Sigmoid colon (tissue), 7 donors: ENCODE measurements around the gene CATSPERD. TPM values are rescaled to one million over a fixed set of nuclear protein-coding genes. Genes with fewer than 3 reads are reported as not detected.

Experiments
- DNase-seq: peaks from one replicate; pipeline ENCODE4 v3.0.0-alpha.2; 2019
- H3K27ac ChIP-seq, 4 donors: fragments of 200-600 bp; sonication (generic); one replicate each; pipeline ENCODE4 v1.5.1; 2016 to 2019; ENCODE audit warnings: mild to moderate bottlenecking in 1 of 4
- H3K27me3 ChIP-seq, 3 donors: fragments of 200-600 bp; sonication (generic); one replicate each; pipeline ENCODE4 v1.5.1; 2019; ENCODE audit warnings: mild to moderate bottlenecking in 1 of 3
- H3K36me3 ChIP-seq, 4 donors: fragments of 200-600 bp; sonication (generic); one replicate each; pipeline ENCODE4 v1.5.1; 2016 to 2019
- H3K4me1 ChIP-seq, 4 donors: fragments of 200-600 bp; sonication (generic); one replicate each; pipeline ENCODE4 v1.5.1; 2017 to 2019
- H3K4me3 ChIP-seq, 4 donors: fragments of 200-600 bp; sonication (generic); one replicate each; pipeline ENCODE4 v1.5.1; 2017 to 2019; ENCODE audit warnings: mild to moderate bottlenecking in 2 of 4, moderate library complexity in 1 of 4
- H3K9me3 ChIP-seq, 4 donors: fragments of 200-600 bp in 3 of 4; sonication (generic) in 3 of 4; one replicate each; pipeline versions ENCODE4 v1.5.1 to v1.6.1; 2013 to 2019
- CTCF ChIP-seq, 4 experiments: fragments of 450-650 bp in 3 of 4; fragments of 200-600 bp in 1 of 4; IDR thresholded peaks; one replicate each; pipeline ENCODE4 v1.5.1; 2016 to 2019; ENCODE audit warnings: antibody characterized with exemption in 4 of 4, mild to moderate bottlenecking in 3 of 4, moderate library complexity in 2 of 4
- EP300 ChIP-seq, 4 donors: sonication (generic); formaldehyde crosslinking; IDR thresholded peaks; one replicate each; pipeline ENCODE4 v1.6.1; 2017; ENCODE audit warnings: antibody characterized with exemption in 4 of 4
- POLR2A ChIP-seq, 2 donors: fragments of 450-650 bp; IDR thresholded peaks; one replicate each; pipeline ENCODE4 v1.6.1; 2016; ENCODE audit warnings: antibody characterized with exemption in 2 of 2, mild to moderate bottlenecking in 2 of 2, moderate library complexity in 2 of 2
- POLR2AphosphoS5 ChIP-seq, 4 donors: sonication (generic); formaldehyde crosslinking; IDR thresholded peaks; one replicate each; pipeline ENCODE4 v1.6.1; 2017; ENCODE audit warnings: antibody characterized with exemption in 4 of 4
- WGBS, 2 donors: extraction: QIAGEN DNeasy Blood & Tissue Kit; methylation state at CpG; one replicate each; pipeline ENCODE4 v1.1.7; 2013; 5-methylcytosine and 5-hydroxymethylcytosine counted together
- intact Hi-C: fragments of 100-400 bp; cut with DNase I; formaldehyde crosslinking; loops from one replicate; pipeline ENCODE4 v1.15.1; 2023
- polyA plus RNA-seq, 3 donors: library from polyadenylated mRNA; stranded (reverse); fragments of 200-250 nt; gene quantifications; one replicate each; pipeline ENCODE4 v1.2.3, GENCODE V29; 2013
- total RNA-seq, 4 donors: library from RNA; depleted of rRNA; stranded (reverse); fragments of >200 nt; gene quantifications; one replicate each; pipeline ENCODE4 v1.1.0, GENCODE V29; 2016
- donor health status: healthy with polysubstance abuse.
- donor health status: Bipolar disorder and iron deficiency.
- donor health status: healthy.

CATSPERD gene
- total and polyA plus RNA-seq, 7 donors: not detected

- DNase-seq: no peak
- Histone ChIP-seq H3K9me3 (no peaks in the 10 kb centered on the region), H3K4me1 (peaks cover 0 to 26% (median 22%) of the 10 kb centered on the region in 4 donors), H3K27me3 (peaks cover 0 to 15% (median 9%) of the 10 kb centered on the region in 3 donors), H3K27ac (no peak overlapping the region), H3K4me3 (no peak overlapping the region), H3K36me3 (no peaks in the 10 kb centered on the region)
- TF ChIP-seq POLR2AphosphoS5 (IDR thresholded peaks at IDR 0.05): no peak
- TF ChIP-seq POLR2A (IDR thresholded peaks at IDR 0.05): no peak
- TF ChIP-seq CTCF (IDR thresholded peaks at IDR 0.05): no peak
- TF ChIP-seq EP300 (IDR thresholded peaks at IDR 0.05): no peak
- WGBS, 2 donors: 84 to 90% methylated on average over 21 of the region's 21 CpGs
- intact Hi-C loops: loop anchor here (10.0 kb wide), 1 partner anchor 317 kb away; no protein-coding TSS in a partner anchor
Observed at GRCh38 chr19:5808120-5808816, 87.8 kb downstream of the CATSPERD start.

GRCh38 chr19:5809053-5809452 lies 88.6 kb downstream of the CATSPERD start:
- DNase-seq: no peak
- Histone ChIP-seq H3K36me3 (no peaks in the 10 kb centered on the region), H3K4me1 (peaks cover 0 to 19% (median 16%) of the 10 kb centered on the region in 4 donors), H3K27ac (no peak overlapping the region), H3K9me3 (no peaks in the 10 kb centered on the region), H3K4me3 (no peak overlapping the region), H3K27me3 (peaks cover 0 to 7% (median 6%) of the 10 kb centered on the region in 3 donors)
- TF ChIP-seq EP300 (IDR thresholded peaks at IDR 0.05): no peak
- TF ChIP-seq POLR2AphosphoS5 (IDR thresholded peaks at IDR 0.05): no peak
- TF ChIP-seq CTCF (IDR thresholded peaks at IDR 0.05): no peak
- no peak for TF ChIP-seq POLR2A (IDR thresholded peaks at IDR 0.05)
- intact Hi-C loops: loop anchor here (10.0 kb wide), 1 partner anchor 316 kb away; no protein-coding TSS in a partner anchor
- WGBS, 2 donors: 89 to 90% methylated on average over 9 of the region's 9 CpGs

- WGBS, 2 donors: 74 to 84% methylated on average over 10 of the region's 10 CpGs
- H3K27ac ChIP-seq: no peak overlapping the region
- no peak for DNase-seq
- intact Hi-C loops: loop anchor here (10.0 kb wide), 1 partner anchor 315 kb away; no protein-coding TSS in a partner anchor
- TF ChIP-seq POLR2AphosphoS5 (IDR thresholded peaks at IDR 0.05) (no peak), EP300 (IDR thresholded peaks at IDR 0.05) (no peak), POLR2A (IDR thresholded peaks at IDR 0.05) (no peak), CTCF (IDR thresholded peaks at IDR 0.05) (no peak)
- no peak overlapping the region for H3K4me3 ChIP-seq
- H3K36me3 ChIP-seq: no peaks in the 10 kb centered on the region
- peaks cover 0 to 3% (median 1%) of the 10 kb centered on the region in 3 donors for H3K27me3 ChIP-seq
- H3K4me1 ChIP-seq: peaks cover 0 to 14% (median 12%) of the 10 kb centered on the region in 4 donors
- no peaks in the 10 kb centered on the region for H3K9me3 ChIP-seq
Observed at GRCh38 chr19:5809469-5809868, 89.0 kb downstream of the CATSPERD start.

- 94 to 97% methylated on average over 4 of the region's 4 CpGs for whole genome bisulfite sequencing, 2 donors
Observed at GRCh38 chr19:5811117-5811516, 90.7 kb downstream of the CATSPERD start.

More at GRCh38 chr19:5811117-5811516, 90.7 kb downstream of the CATSPERD start:
- Histone ChIP-seq H3K36me3 (no peaks in the 10 kb centered on the region), H3K4me3 (no peak overlapping the region), H3K9me3 (no peaks in the 10 kb centered on the region), H3K27ac (no peak overlapping the region), H3K27me3 (no peaks in the 10 kb centered on the region), H3K4me1 (peaks cover 0 to 5% (median 4%) of the 10 kb centered on the region in 4 donors)
- DNase-seq: no peak
- no peak for TF ChIP-seq CTCF (IDR thresholded peaks at IDR 0.05)
- intact Hi-C loops: no loop called here
